ENCODE data around the gene EEF2K. TPM values are rescaled to one million over a fixed set of nuclear protein-coding genes. Genes with fewer than 3 reads are reported as not detected.

The EEF2K gene
- 10 to 100 TPM; 18.7 to 39.9 (median 21.2) TPM for total RNA-seq

GRCh38 chr16:22206013-22206841 is at the start of gene EEF2K:
TSS of gene EEF2K (plus strand) at chr16:22206278. CDS start at chr16:22225730, 19,452 bp downstream.
- no peaks in the 10 kb centered on the region for H3K27me3 ChIP-seq
- DNase-seq (peak; percentile 93 to 97), ATAC-seq (peak; percentile 70 to 82)
- H3K36me3 ChIP-seq: no peaks in the 10 kb centered on the region
- H3K9me3 ChIP-seq: no peaks in the 10 kb centered on the region
- peak within 1 kb of the TSS; percentile 78 to 90 (median 89) for H3K4me3 ChIP-seq
- intact Hi-C loops (cut with DNase I; ENCODE audit: low total_unique reads) (loop anchor here (1.0 to 10.0 kb wide), 6 partner anchors 10 to 1389 kb away; partner anchors contain the start of genes NDUFAB1 and POLR3E), in situ Hi-C loops (cut with MboI; ENCODE audit: low sequenced_read_pairs in 4 of 4) (loop anchor here in 1 of 4 donors (5.0 kb wide), 1 partner anchor 86 kb away; no protein-coding TSS in a partner anchor)
- H3K4me1 ChIP-seq: peaks cover 47 to 49% of the 10 kb centered on the region in 2 donors
- peak within 1 kb of the TSS; percentile 91 to 97 (median 96) for H3K27ac ChIP-seq
- TF ChIP-seq CTCF (IDR thresholded peaks at IDR 0.05 in 4 of 5, conservative IDR thresholded peaks at IDR 0.05 in 1 of 5) (peak; percentile 80 to 94 (median 91)), POLR2A (IDR thresholded peaks at IDR 0.05) (peak; percentile 82 to 85)

GRCh38 chr16:22161401-22161800 is 44.7 kb upstream of the EEF2K start:
- Histone ChIP-seq H3K4me1 (no peaks in the 10 kb centered on the region), H3K27ac (no peak overlapping the region), H3K9me3 (no peaks in the 10 kb centered on the region), H3K4me3 (no peak overlapping the region), H3K27me3 (peaks cover 14 to 21% (median 15%) of the 10 kb centered on the region in 3 donors), H3K36me3 (no peaks in the 10 kb centered on the region)
- in situ Hi-C loops (cut with MboI; ENCODE audit: low sequenced_read_pairs in 4 of 4) (no loop called here), intact Hi-C loops (cut with DNase I; ENCODE audit: low total_unique reads) (no loop called here)
- TF ChIP-seq POLR2A (IDR thresholded peaks at IDR 0.05) (no peak), CTCF (IDR thresholded peaks at IDR 0.05 in 4 of 5, conservative IDR thresholded peaks at IDR 0.05 in 1 of 5) (no peak)
- no peak for ATAC-seq
- DNase-seq: no peak

- Histone ChIP-seq H3K27me3 (peaks cover 14 to 21% (median 15%) of the 10 kb centered on the region in 3 donors), H3K4me3 (peak within 1 kb of the TSS in 1 of 4 donors; percentile 21), H3K4me1 (no peaks in the 10 kb centered on the region), H3K36me3 (no peaks in the 10 kb centered on the region), H3K27ac (no peak within 1 kb of the TSS), H3K9me3 (no peaks in the 10 kb centered on the region)
- intact Hi-C loops (cut with DNase I; ENCODE audit: low total_unique reads) (no loop called here), in situ Hi-C loops (cut with MboI; ENCODE audit: low sequenced_read_pairs in 4 of 4) (no loop called here)
- DNase-seq (no peak), ATAC-seq (no peak)
- TF ChIP-seq POLR2A (IDR thresholded peaks at IDR 0.05) (no peak), CTCF (IDR thresholded peaks at IDR 0.05 in 4 of 5, conservative IDR thresholded peaks at IDR 0.05 in 1 of 5) (no peak)
These were observed 44.0 kb upstream of the EEF2K start, which contains the start of gene SDR42E2 for GRCh38 chr16:22161999-22162655. TSS of gene SDR42E2 (plus strand) at chr16:22162506. CDS start at chr16:22165583, 3,077 bp downstream.

GRCh38 chr16:22162656-22163009 is 43.4 kb upstream of the EEF2K start:
- peak overlapping the region in 1 of 4 donors; percentile 21 for H3K4me3 ChIP-seq
- ATAC-seq: no peak
- no peaks in the 10 kb centered on the region for H3K4me1 ChIP-seq
- peaks cover 14 to 21% (median 15%) of the 10 kb centered on the region in 3 donors for H3K27me3 ChIP-seq
- no peak overlapping the region for H3K27ac ChIP-seq
- TF ChIP-seq POLR2A (IDR thresholded peaks at IDR 0.05): no peak
- TF ChIP-seq CTCF (IDR thresholded peaks at IDR 0.05 in 4 of 5, conservative IDR thresholded peaks at IDR 0.05 in 1 of 5): no peak
- H3K9me3 ChIP-seq: no peaks in the 10 kb centered on the region
- in situ Hi-C loops (cut with MboI; ENCODE audit: low sequenced_read_pairs in 4 of 4): no loop called here
- no peak for DNase-seq
- intact Hi-C loops (cut with DNase I; ENCODE audit: low total_unique reads): no loop called here
- no peaks in the 10 kb centered on the region for H3K36me3 ChIP-seq

Measured in gastrocnemius medialis (tissue), 4 donors.